ENCODE data around the gene ZNF764.

GRCh38 chr16:30565984-30566383, 7.8 kb upstream of the ZNF764 start:
- TF ChIP-seq, protein P1, sequence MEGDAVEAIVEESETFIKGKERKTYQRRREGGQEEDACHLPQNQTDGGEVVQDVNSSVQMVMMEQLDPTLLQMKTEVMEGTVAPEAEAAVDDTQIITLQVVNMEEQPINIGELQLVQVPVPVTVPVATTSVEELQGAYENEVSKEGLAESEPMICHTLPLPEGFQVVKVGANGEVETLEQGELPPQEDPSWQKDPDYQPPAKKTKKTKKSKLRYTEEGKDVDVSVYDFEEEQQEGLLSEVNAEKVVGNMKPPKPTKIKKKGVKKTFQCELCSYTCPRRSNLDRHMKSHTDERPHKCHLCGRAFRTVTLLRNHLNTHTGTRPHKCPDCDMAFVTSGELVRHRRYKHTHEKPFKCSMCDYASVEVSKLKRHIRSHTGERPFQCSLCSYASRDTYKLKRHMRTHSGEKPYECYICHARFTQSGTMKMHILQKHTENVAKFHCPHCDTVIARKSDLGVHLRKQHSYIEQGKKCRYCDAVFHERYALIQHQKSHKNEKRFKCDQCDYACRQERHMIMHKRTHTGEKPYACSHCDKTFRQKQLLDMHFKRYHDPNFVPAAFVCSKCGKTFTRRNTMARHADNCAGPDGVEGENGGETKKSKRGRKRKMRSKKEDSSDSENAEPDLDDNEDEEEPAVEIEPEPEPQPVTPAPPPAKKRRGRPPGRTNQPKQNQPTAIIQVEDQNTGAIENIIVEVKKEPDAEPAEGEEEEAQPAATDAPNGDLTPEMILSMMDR (IDR thresholded peaks at IDR 0.05) = no peak
- TF ChIP-seq POLR2A (IDR thresholded peaks at IDR 0.05) = no peak

Measured in lower leg skin (tissue), 3 donors.